Breast epithelium (tissue), 3 donors: ENCODE measurements around the gene PRAMEF17.
"Not testable (repeated sequence)": the region's sequence is repeated elsewhere in the genome, so short reads cannot be mapped to it uniquely, and the experiment has no call there.

Experiments
- CTCF ChIP-seq, 3 donors: fragments of 450-650 bp; IDR thresholded peaks; one replicate each; pipeline ENCODE4 v1.5.1; 2016 to 2017; ENCODE audit warnings: antibody characterized with exemption in 3 of 3, mild to moderate bottlenecking in 3 of 3, moderate library complexity in 3 of 3
- POLR2A ChIP-seq: fragments of 450-650 bp; IDR thresholded peaks from one replicate; pipeline ENCODE4 v1.6.1; 2016; ENCODE audit warnings: antibody characterized with exemption, mild to moderate bottlenecking, moderate library complexity
- POLR2AphosphoS5 ChIP-seq, 3 donors: sonication (generic); formaldehyde crosslinking; IDR thresholded peaks; one replicate each; pipeline ENCODE4 v1.6.1; 2017; ENCODE audit warnings: antibody characterized with exemption in 3 of 3

GRCh38 chr1:13393004-13393403, 3.6 kb downstream of the PRAMEF17 start:
- TF ChIP-seq POLR2AphosphoS5 (IDR thresholded peaks at IDR 0.05); CTCF (IDR thresholded peaks at IDR 0.05); POLR2A: not testable (repeated sequence)
